GM23248 (cell line): Measurements from ENCODE around the gene TFIP11.

ENCODE experiments used
- EZH2 ChIP-seq: fragments of 200-600 bp; sonication (generic); IDR thresholded peaks from 2 replicates; pipeline ENCODE4 v1.6.1; 2018; ENCODE audit warnings: antibody characterized with exemption, mild to moderate bottlenecking; ENCODE audit not compliant: insufficient read depth, poor library complexity, severe bottlenecking
- EZH2phosphoT487 ChIP-seq: fragments of 200-600 bp; sonication (generic); IDR thresholded peaks from 2 replicates; pipeline ENCODE4 v1.6.1; 2018; ENCODE audit warnings: antibody characterized with exemption, moderate library complexity, mild to moderate bottlenecking, low read depth; ENCODE audit not compliant: insufficient read depth

GRCh38 chr22:26484360-26484706, 27.9 kb downstream of the TFIP11 start:
- TF ChIP-seq EZH2phosphoT487 (no peak), EZH2 (no peak)
